Stimulated activated CD4-positive, alpha-beta T cell treated with anti-CD3 and anti-CD28 coated beads, Interleukin-2, amount 100 ng/mL, for 48 hours (primary cell): Measurements from ENCODE around the gene NLRP4.

Experiments used
- DNase-seq, 2 donors: peaks; one replicate each; pipeline ENCODE4 v3.0.0-alpha.2; 2020

NLRP4 gene

DNA sequence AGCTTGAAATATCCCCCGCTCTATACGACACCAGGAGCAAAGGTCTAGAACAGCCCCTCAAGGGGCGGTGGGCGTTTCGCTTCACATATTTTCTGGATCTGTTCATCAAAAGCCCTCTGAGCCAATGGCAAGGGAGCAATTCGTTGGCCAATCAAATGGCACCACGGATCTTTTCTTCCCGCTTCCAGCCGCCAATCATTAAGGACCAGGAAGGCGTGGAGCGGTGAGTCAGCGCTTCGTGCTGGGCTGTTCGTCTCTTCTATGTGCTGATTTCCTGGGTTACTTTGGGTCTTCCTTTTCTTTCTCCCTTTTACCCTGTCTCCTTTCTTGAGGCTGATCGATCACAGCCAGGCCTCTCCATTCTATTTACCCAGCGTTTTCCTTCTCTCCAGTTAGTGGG is at the start of gene NLRP4:
TSS of gene NLRP4 (plus strand) at position 201 of the 400 bp plus-strand sequence. CDS start 15,541 bp downstream, outside the sequence.
- no peak for DNase-seq

DNA sequence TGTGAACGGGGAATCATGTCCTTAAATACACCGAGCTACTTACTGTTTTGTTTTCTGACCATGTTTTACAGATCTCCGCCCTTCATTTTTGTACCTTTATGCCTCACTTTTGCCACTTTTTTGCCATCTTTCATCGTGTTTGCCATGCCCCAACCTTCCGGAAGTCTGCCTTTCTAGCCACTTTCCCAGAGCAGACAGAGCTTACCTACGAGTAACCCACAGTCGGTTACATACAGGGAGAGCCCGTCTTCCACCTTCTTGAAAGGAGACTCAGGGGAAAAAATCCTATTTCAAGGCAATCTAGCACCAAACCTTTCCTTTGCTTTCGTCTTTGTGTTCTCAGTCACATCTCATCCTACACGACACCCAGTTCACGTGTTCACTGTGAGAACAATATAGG is 41.3 kb upstream of the NLRP4 start:
- no peak for DNase-seq

- DNase-seq = no peak
These were observed 34.9 kb upstream of the NLRP4 start for GRCh38 chr19:55801416-55801815.

DNA sequence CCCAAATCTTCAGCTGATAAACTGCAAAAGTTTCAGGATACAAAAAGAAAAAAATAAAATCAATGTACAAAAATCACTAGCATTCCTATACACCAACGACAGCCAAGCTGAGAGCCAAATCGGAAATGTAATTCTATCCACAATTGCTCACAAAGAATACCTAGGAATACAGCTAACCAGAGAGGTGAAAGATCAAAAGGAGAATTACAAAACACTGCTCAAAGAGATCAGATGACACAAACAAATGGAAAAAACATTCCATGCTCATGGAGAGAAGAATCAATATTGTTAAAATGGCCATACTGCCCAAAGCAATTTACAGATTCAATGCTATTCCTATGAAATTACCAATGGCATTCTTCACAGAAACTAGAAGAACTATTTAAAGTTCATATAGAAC is 34.1 kb upstream of the NLRP4 start:
- DNase-seq = no peak

- DNase-seq = peak; percentile 19 to 23
These were observed 26.8 kb upstream of the NLRP4 start for GRCh38 chr19:55809381-55810058.

GRCh38 chr19:55811340-55811739 is 25.0 kb upstream of the NLRP4 start:
- no peak for DNase-seq

- no peak for DNase-seq
These were observed 23.9 kb upstream of the NLRP4 start for GRCh38 chr19:55812449-55812848.

GRCh38 chr19:55813906-55814305 is 22.4 kb upstream of the NLRP4 start:
- DNase-seq = no peak

GRCh38 chr19:55820037-55820436 is 16.3 kb upstream of the NLRP4 start:
- DNase-seq = no peak

- DNase-seq = no peak
These were observed 5.7 kb upstream of the NLRP4 start for GRCh38 chr19:55830656-55831055.

GRCh38 chr19:55831846-55832245 is 4.5 kb upstream of the NLRP4 start, which contains the start of gene NLRP11:
NLRP11 (minus strand) TSS chr19:55831999; CDS start chr19:55818174, 13,825 bp downstream.
- DNase-seq = no peak

DNA sequence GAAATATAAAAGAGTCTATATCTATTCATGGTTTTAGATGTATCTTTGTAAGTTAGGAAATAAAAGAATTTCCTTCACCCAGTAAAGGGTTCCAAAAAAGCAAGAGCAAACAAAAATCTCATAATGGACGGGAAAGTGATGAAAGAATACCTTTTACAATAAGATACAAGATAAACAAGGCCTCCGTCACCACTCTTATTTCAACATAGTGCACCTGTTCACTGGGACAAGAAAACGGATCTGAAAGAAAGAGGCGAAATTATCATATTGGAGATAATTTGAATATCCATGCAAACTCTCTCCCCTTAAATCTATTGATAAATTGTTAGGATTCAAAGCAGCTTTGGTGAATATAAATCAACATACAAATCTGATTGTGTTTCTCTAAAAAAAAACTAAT is 3.7 kb upstream of the NLRP4 start:
- DNase-seq = no peak

- no peak for DNase-seq
These were observed 1.9 kb downstream of the NLRP4 start for GRCh38 chr19:55838251-55838650.

DNA sequence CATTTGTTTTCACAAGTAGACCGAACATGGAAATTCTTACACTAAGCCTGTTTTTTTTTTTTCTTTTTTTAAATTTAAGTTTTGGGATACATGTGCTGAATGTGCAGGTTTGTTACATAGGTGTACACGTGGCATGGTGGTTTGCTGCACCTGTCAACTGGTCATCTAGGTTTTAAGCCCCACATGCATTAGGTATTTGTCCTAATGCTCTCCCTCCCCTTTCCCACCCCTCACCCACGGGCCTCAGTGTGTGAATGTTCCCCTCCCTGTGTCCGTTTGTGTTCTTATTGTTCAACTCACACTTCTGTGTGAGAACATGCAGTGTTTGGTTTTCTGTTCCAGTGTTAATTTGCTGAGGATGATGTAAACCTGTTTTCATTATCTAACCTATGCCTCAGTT is 2.6 kb downstream of the NLRP4 start:
- no peak for DNase-seq

DNA sequence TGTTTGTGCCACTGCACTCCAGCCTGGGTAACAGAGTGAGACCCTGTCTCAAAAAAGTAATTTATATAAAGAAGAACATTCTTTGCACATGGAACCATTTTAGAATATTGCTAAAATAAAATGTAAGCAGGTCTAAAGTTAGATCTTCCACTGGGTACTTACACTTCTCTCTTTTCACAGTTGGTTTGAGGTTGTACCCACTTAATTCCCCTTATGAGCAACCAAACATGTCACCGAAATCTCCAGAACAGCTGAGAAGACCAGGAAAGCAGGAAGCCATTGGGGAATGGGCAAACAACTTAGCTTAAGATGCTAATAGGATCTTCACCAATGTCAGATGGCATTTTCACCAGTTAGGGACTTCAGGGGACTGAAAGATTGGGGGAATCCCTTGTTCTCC is 18.8 kb downstream of the NLRP4 start:
- no peak for DNase-seq

DNA sequence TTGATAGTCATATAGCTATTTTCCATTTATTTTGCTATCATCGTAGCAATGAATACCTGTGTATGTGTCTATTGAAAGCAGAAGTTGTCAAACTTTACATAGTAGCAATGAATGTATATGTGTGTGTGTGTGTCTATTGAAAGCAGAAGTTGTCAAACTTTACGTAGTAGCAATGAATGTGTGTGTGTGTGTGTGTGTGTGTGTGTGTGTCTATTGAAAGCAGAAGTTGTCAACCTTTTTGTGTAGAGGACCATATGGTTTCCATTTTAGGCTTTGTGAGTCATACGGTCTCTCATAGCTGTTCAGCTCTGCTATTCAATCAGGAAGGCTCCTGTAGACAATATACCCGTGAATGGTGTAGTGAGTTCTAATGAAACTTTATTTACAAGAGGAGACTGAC is 20.8 kb downstream of the NLRP4 start:
- DNase-seq = no peak

DNA sequence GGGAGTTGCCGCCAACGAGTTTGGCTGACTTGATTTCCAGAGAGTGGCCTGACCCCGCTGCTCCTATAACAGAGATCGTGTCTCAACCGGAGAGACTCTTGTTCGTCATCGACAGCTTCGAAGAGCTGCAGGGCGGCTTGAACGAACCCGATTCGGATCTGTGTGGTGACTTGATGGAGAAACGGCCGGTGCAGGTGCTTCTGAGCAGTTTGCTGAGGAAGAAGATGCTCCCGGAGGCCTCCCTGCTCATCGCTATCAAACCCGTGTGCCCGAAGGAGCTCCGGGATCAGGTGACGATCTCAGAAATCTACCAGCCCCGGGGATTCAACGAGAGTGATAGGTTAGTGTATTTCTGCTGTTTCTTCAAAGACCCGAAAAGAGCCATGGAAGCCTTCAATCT is 21.6 kb downstream of the NLRP4 start:
- no peak for DNase-seq

DNA sequence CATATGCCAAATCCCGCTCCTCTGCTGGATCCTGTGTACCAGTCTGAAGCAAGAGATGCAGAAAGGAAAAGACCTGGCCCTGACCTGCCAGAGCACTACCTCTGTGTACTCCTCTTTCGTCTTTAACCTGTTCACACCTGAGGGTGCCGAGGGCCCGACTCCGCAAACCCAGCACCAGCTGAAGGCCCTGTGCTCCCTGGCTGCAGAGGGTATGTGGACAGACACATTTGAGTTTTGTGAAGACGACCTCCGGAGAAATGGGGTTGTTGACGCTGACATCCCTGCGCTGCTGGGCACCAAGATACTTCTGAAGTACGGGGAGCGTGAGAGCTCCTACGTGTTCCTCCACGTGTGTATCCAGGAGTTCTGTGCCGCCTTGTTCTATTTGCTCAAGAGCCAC is 22.1 kb downstream of the NLRP4 start:
- no peak for DNase-seq

- no peak for DNase-seq
These were observed 22.6 kb downstream of the NLRP4 start for GRCh38 chr19:55858969-55859368.

DNA sequence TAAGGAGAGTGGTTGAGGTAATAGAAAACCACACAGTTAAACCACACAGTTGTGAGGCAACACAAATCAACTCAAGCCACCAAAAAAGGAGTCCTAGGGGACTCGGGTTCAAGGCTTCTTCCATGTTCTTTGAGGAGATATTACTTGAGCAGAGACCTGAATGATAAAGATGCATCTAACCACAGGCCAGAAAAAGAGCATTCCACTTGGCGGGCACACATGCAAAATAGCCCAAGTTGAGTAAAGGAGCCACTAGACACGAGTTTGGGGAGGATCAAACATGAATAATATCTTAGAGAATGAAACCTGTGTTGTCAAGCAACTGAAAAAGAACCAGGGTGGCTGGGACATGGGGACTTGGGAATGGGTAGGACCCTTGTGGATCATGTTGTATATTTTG is 30.2 kb downstream of the NLRP4 start:
- DNase-seq = no peak

GRCh38 chr19:55867101-55867500 is 30.8 kb downstream of the NLRP4 start:
- DNase-seq = no peak

- no peak for DNase-seq
These were observed 34.4 kb downstream of the NLRP4 start for GRCh38 chr19:55870736-55871135.

GRCh38 chr19:55877211-55877610 is 40.9 kb downstream of the NLRP4 start:
- DNase-seq = no peak

DNA sequence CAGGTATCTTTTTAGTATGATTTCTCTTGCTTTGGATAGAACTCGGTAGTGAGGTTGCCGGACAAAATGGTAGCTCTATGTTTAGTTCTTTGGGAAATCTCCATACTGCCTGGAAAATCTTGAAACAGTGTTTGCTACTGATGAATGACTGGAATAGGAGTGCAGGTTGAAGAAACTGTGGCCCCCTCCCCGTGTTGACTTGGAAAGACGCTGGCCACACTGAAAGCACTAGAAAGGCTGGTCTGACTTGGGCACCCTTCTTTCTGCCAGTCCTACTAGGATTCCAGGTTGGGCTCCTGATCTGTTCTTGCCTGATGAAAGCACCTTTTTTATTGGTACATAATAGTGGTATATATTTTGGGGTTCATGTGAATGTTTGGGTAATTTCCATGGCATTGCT is 46.3 kb downstream of the NLRP4 start:
- DNase-seq = no peak

GRCh38 chr19:55898911-55899310 is 62.6 kb downstream of the NLRP4 start:
- no peak for DNase-seq
